Measurements from ENCODE around the gene PRX.

DNA sequence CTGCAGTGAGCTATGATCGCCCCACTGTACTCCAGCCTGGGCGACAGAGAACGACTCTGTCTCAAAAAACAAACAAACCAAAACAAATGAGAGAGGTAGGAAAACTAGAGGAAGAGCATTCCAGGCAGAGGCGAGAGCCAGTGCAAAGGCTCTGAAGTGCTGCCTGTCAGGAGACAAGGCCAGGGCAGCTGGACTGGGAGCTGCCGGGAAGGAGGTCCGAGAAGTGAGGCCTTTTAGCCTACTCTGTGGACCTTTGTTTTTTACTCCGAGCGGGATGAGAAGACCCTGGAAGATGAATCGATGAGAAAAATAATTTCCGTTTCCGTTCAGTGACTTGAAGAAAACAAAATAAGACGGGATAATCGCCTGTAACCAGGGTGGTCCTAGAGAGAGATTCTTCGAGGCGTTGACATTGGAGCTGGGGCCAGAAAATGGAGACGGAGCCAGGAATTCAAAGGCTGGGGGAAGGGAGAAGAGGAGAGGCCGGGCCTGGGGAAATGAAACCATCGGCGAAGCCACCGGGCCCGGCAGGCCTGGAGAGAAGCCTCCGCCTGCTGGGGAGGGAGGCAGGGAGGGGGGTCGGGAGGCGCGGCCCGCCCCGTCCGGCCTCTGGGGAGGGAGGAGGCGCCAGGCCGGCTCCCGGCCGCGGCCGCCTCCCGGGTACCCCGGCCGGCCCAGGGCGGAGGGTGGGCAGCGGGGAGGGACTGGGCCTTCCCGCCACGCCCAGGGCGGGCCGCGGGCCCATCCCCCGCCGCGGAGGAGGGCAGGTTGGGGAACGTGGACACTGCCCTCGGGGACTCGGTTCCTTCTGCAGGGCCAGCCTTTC lies 20.4 kb upstream of the PRX start:
- TF ChIP-seq GATA2 (IDR thresholded peaks at IDR 0.05; ENCODE audit: low read depth, low read length) (no peak), GATA3 (IDR thresholded peaks at IDR 0.05; ENCODE audit: low read depth, low read length) (no peak)
